ENCODE results near the gene MRPL24. TPM values are rescaled to one million over a fixed set of nuclear protein-coding genes. Genes with fewer than 3 reads are reported as not detected.

MRPL24 gene
- total RNA-seq, 1 donor: 16.2 TPM

- no peak for DNase-seq (ENCODE audit: low read depth in 2 of 3, low spot score in 2 of 3)
These were observed 46.8 kb downstream of the MRPL24 start for GRCh38 chr1:156693848-156694689.

GRCh38 chr1:156692925-156693847 lies 47.7 kb downstream of the MRPL24 start:
- DNase-seq (ENCODE audit: low read depth in 2 of 3, low spot score in 2 of 3): peak in 2 of 3 donors; percentile 35 to 56

- no peak for DNase-seq (ENCODE audit: low read depth in 2 of 3, low spot score in 2 of 3)
These were observed 48.4 kb downstream of the MRPL24 start for GRCh38 chr1:156692441-156692924.

- DNase-seq (ENCODE audit: low read depth in 2 of 3, low spot score in 2 of 3): no peak
These were observed 49.0 kb downstream of the MRPL24 start for GRCh38 chr1:156691665-156692440.

- DNase-seq (ENCODE audit: low read depth in 2 of 3, low spot score in 2 of 3): no peak
These were observed 49.7 kb downstream of the MRPL24 start for GRCh38 chr1:156691191-156691590.

- no peak for DNase-seq (ENCODE audit: low read depth in 2 of 3, low spot score in 2 of 3)
These were observed 50.2 kb downstream of the MRPL24 start for GRCh38 chr1:156690675-156691036.

GRCh38 chr1:156689953-156690674 lies 50.8 kb downstream of the MRPL24 start:
- DNase-seq (ENCODE audit: low read depth in 2 of 3, low spot score in 2 of 3): no peak

- DNase-seq (ENCODE audit: low read depth in 2 of 3, low spot score in 2 of 3): peak; percentile 47 to 87 (median 77)
These were observed 51.6 kb downstream of the MRPL24 start for GRCh38 chr1:156689035-156689952.

Other genes with a start within 250 kb of the MRPL24 start
- 54.7 TPM for gene MEF2D, start 240.3 kb downstream of the MRPL24 start, total RNA-seq
- gene IQGAP3, start 168.5 kb downstream of the MRPL24 start, total RNA-seq: 1.9 TPM
- 15.3 TPM for gene TTC24, start 161.4 kb downstream of the MRPL24 start, total RNA-seq
- 61.4 TPM for gene NAXE, start 149.3 kb downstream of the MRPL24 start, total RNA-seq
- gene GPATCH4, start 139.6 kb downstream of the MRPL24 start, total RNA-seq: 11.8 TPM
- under 0.01 TPM for gene HAPLN2, start 121.7 kb downstream of the MRPL24 start, total RNA-seq
- under 0.01 TPM for gene BCAN, start 99.0 kb downstream of the MRPL24 start, total RNA-seq
- under 0.01 TPM for gene NES, start 63.7 kb downstream of the MRPL24 start, total RNA-seq
- gene CRABP2, start 35.5 kb downstream of the MRPL24 start, total RNA-seq: 0.27 TPM
- 12.9 TPM for gene METTL25B, start 12.6 kb downstream of the MRPL24 start, total RNA-seq
- gene ISG20L2, start 12.3 kb downstream of the MRPL24 start, total RNA-seq: 19.7 TPM
- gene HDGF, start 10.6 kb upstream of the MRPL24 start, total RNA-seq: 68.1 TPM
- gene PRCC, start 26.4 kb upstream of the MRPL24 start, total RNA-seq: 23.2 TPM
- 4.3 TPM for gene SH2D2A, start 75.8 kb upstream of the MRPL24 start, total RNA-seq
- gene INSRR, start 118.0 kb upstream of the MRPL24 start, total RNA-seq: under 0.01 TPM
- gene NTRK1, start 119.8 kb upstream of the MRPL24 start, total RNA-seq: 7.5 TPM
- 12.7 TPM for gene PEAR1, start 152.6 kb upstream of the MRPL24 start, total RNA-seq
- not detected for gene LRRC71, start 179.5 kb upstream of the MRPL24 start, total RNA-seq

All from hematopoietic multipotent progenitor cell (in vitro differentiated cells).